DMS 273 (cell line): ENCODE measurements around the gene CYBA.
A peak's percentile ranks its signal among the peaks of the same experiment; 100 is the strongest.
"Not testable (repeated sequence)": the region's sequence is repeated elsewhere in the genome, so short reads cannot be mapped to it uniquely, and the experiment has no call there.

Experiments used
- DNase-seq: peaks from one replicate; lab custom pipeline; 2025; ENCODE audit not compliant: unreplicated experiment; lab: John Stamatoyannopoulos, UW

Gene CYBA

DNA sequence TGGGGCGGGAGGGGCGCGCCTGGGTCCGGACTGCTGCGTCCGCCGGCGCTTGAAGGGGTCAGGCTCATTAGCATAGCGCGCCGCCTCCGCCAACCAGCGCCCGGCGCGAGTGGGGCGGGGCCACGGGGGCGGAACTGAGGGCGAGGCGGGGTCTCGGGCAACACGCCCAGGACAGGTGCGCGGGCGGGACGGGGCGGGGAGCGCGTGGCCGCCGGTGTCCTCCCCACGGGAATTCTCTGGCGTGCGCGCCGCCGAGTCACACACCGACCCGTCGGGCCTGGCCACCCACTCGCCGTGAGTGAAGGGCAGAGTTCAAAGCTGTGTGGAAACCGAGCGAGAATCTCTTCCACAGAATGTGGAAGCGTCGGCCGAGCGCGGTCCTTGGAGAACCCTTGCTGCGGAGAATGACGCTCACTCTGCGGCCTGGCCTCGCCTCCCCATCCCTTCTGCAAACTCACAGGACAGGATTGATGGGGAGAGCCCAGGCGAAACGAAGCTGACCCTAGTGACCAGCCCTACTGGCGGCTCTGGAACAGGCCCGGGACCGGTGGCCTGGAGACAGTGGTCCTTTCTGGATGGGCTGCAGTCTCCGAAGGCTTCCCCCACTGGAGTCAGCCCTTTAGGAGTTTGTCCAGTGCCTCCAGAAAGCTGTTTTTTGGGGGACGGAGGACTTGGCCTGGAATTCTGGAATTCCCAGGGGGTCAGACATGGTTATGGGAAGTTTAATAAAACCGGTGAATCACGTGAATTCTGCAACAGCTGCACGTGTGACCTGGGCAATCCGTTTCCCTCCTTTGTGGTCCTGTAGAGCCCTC lies 35.8 kb upstream of the CYBA start, which contains the start of gene SNAI3:
Gene SNAI3, minus strand, starts transcription at position 69 of the 815 bp plus-strand sequence. CDS start 101 bp downstream, outside the sequence.
- peak; percentile 91 for DNase-seq

DNA sequence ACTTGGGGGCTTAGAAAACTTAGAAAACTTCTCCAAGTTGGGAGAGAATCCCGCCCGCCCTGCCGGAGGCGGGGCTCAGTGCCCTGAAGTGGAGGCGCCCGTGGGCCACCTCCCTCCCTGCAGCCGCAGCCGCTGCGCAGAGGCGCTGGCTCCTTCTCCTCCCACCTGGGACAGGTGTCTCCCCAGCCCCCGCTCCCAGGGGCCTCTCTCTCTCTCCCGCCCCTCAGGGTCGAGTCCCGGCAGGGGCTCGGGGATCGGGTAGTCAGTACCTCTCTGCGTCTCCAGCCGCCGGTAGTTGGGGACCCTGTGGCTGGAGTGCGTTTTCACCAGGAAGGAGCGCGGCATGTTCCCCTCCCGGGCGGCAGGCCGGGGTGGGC lies 35.2 kb upstream of the CYBA start:
- peak; percentile 68 for DNase-seq

DNA sequence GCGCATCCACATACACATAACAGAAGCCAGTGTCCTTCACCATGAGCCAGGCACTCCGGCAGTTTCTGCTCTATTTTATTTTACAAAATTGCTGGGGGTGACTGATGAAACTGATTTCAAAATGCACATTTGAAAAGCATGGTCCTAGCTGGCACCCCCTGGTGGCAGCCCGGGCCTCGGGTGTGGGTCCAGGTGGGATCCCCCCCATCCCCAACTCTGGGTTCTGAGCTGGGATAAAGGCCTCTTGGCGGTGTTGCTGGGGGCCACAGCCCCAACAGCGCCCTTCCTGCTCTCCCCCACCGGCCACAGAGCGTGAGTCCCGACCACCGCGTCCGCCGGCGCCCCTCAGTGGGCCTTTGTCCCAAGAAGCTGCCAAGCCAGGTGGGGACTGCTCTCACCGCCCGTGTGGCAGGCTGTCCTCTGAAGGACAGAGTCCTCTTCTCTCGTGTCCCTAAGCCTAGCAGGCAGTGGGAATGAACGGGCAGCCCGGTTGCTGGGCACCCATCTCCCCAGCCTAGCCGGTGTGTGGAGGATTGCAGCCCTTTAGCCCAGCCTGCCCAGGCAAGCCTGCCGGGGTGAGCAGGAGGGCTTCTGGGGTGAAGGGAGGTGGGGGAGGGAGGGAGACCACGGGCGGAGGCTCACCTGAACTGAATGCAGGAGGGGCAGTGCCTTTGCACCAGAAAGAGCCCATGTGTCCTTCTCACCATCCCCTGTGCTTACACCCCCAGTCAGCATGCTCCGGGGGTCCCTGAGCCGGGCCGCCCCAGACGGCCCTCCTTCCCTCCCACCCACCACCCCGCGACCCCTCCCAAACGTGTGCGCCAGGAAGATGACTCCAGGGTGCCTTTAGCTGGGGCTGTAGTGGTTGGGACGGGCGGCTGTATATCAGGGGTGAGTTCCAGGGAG lies 34.6 kb upstream of the CYBA start:
- DNase-seq, result peak; percentile 67

DNA sequence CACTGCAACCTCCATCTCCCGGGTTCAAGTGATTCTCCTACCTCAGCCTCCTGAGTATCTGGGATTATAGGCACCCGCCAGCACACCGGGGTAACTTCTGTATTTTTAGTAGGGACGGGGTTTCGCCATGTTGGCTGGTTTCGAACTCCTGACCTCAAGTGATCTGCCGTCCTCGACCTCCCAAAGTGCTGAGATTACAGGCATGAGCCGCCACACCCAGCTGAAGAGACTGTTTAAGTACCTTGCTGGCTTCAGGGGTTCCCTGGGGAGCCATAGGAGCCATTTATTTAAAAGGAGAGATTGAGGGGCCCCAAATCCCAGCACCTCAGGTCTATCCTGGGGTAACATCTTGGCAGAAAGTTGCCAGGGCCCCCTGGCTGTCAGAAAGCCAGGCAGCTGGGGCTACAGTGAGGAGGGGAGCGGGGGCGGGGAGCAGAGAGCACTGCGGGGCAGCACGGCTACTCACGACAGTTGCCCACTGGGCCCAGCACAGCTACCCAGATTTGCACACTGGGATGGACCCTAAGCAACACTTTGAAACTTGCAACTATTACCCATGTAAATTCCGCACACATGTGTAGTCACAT lies 33.8 kb upstream of the CYBA start:
- no peak for DNase-seq

DNA sequence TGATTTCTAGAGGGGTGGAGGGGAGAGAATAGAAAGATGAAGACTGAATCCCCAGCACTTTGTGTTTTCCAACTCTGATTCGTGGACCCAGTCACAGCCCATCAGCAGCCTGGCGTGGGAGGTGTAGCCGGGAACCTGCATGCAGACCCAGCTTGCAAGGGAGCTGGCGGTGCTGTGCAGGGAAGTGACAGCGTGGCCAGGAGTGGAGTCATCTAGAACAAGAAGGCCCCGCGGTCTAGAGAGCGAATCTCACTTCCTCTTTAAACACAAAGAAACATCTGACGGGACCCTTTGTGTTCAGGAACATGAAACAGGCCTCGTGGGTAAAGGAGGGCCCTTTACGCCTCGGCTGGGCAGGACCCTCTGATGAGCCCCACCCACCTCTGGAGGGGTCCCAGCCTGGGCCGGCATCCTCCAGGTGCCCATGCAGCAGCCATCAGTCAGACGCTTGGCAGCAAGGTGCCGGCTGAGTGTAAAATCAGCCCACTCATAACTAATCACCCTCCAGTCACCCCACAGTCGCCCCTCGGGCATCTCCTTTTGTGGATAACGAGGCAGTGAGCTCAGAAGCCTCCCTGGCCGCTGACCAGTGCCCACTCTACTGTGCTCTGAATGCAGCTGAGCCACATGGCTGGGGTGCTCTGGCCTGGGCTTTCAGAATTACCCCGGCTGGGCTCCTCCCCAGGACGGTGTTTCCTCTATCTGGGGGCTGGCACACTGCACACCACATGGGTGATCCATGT lies 31.0 kb upstream of the CYBA start:
- DNase-seq, result no peak

DNA sequence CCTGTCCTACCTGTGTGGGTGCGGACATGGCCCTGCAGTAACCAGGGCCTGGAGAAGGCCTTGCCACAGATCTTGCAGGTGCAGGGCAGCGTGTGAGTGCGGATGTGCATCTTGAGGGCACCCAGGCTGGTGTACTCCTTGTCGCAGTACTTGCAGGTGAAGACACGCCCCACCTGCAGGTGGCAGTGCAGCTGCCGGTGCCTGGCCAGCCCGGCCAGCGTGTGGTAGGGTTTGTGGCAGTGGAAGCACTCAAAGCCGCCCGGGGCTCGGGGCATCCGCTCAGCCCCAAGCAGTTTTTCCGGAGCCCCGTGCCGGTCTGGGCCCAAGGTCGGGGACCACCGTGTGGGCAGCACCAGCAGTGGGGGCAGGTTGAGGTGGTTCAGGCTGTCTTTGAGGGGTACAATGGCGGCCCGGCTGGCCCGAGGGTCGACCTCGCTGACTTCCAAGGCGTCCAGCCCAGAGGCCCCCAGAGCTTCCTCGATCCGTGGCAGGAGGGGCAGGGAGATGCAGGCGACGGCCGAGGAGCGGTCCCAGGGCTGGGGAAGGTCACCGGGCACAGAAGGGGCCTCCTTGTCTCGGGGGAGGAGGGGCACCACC lies 30.3 kb upstream of the CYBA start:
- DNase-seq, result peak; percentile 51

DNA sequence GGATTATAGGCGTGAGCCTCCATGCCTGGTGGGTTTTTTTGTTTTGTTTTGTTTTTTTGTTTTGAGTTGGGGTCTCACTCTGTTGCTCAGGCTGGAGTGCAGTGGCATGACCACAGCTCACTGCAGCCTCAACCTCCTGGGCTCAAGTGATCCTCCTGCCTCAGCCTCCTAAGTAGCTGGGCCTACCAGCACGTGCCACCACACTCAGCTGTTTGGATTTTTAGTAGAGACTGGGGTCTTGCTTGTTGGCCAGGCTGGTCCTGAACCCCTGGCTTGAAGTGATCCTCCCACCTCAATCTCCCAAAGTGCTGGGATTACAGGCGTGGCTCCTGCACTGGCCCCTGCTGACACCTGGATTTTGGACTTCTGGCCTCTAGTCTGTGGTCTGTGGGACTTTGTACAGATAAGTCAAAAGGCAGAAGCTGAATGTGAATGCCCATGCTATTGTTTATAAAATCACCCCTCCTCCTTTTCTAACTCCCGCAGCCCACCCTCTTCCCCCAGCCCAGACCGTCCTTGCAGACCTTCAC lies 29.8 kb upstream of the CYBA start:
- no peak for DNase-seq

DNA sequence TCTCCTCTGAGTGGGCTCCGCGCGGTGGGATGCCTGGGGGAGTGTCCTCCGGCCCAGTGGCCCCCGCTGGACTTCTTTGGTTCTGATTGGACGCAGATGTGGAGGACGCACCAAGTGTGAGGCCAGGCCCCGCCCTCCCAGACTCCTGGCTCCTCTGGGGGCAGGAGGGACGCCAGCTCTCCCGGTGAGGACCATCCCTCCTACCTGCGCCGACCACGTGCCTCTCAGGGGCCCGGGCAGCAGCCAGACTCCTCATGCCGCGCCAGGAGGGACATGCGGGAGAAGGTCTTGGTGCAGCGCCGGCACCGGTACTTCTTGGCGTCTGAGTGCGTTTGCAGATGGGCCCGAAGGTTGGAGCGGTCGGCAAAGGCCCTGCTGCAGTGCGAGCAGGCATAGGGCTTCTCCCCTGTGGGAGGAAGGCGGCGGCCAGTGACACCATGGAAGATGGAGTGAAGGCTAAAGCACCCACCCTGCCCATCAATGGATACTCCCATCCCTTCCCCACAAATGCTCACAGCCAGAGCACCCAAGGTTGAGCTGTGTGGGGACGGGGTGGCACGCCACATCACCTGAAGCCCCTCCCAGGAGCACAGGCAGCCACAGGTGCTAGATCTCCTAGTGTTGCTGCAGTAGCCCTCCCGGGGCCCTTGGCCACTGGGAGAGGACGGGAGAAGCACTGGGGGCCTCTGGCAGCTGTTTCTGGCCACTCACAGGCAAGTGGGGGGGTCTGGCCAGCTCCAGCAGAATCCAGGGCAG lies 27.5 kb upstream of the CYBA start:
- peak; percentile 37 for DNase-seq

DNA sequence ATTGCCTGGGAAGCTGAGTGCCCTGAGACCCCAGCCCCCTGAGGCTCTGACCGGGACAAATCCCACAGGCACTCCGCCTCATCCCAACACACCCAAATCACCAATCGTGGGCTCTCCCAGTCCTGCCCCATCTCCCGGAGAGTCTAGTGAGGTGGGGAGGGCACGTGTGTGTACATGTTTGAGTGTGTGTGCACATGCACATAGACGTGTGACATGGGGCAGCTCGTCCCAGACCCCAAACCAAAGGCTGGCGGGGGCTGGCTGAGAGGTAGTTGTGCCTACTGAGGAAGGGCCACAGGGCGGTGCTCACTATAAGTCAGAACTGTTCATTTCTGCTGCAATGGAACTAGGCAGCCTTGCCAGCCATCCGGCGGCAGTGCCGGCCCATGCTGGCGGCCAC lies 26.9 kb upstream of the CYBA start:
- no peak for DNase-seq

DNA sequence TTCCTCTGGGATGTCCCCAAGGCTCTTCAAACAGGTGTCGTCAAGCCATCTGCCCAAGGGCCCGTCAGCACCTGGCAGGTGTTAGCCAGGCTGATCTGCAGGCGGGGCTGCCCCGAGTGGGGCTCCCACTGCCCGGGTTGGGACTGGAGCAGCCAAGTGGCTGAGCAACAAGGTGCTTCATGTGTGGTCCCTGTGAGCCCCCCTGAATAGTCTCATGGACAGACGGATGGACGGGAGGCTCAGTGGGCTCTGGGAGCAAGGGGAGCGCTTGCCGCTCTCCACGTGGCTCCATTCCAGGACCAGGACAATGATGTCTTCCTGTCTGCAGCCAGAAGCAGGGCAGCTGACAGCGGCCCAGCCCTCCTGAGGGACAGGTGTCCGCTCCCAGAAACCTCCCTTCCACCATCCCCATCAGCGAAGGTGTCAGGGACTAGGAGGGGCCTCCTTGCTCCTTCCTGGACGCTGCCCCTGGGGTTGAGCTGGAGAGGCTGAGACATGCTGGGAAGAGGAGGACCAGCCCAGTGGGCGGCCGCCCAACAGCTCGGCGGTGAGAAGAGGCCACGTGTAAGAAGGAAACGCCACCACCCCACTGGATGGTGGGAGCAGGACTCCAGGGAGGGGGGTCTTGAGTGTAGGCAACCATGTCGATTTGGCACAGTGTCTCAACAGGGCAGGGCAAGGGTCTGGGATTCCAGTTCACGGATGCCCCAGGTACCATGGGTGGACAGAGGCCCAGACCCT lies 25.8 kb upstream of the CYBA start:
- no peak for DNase-seq

DNA sequence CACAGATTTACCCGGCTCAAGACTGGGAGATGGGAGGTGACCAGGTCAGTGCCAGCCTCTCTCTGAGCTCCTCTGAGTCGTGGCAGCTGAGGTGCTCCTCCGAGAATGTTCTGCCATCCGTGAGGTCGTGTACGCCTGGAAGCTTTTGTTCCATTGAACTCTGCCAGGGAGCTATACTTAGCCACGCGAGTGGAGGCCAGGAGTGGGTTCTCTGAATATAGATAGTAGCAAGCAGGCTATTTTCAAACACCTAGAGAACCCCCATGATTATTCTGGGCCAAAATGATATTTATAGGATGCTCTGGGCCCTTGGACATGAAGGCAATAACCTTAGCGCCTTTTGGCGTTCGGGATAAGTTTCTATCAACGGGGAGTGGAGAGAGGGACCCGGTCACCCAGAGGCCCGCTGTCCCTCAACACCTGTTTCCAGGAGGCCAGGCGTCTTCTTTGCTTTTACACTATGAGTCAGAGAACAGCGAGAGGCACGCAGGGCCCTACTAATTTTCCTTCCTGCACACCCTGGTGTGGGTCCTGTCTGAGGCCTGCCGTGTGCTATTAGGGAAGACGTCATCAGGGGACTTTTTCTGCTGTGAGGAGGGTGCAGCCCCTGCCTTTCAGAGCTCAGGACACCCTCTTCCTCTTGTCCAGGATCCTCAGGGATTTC lies 23.0 kb upstream of the CYBA start:
- DNase-seq, result no peak

DNA sequence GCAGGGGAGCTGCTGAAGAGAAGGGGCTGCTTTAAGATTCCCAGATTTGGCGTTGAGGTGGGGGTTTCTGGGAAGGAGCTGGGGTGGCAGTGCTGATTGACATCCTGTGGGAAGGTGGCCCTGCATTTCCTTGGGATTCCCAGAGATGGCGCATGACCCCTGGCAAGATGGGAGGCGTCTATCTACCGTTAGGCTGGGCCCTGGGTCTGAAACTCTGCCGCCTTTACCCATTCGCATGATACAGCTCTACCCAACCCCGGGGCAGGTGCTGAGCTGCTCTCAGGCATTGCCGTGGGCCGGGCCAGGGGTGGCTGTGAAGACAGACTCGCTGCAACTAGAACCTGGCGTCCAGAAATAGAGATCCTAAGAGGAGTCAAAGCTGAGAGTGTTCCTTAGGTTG lies 21.9 kb upstream of the CYBA start:
- peak; percentile 61 for DNase-seq

DNA sequence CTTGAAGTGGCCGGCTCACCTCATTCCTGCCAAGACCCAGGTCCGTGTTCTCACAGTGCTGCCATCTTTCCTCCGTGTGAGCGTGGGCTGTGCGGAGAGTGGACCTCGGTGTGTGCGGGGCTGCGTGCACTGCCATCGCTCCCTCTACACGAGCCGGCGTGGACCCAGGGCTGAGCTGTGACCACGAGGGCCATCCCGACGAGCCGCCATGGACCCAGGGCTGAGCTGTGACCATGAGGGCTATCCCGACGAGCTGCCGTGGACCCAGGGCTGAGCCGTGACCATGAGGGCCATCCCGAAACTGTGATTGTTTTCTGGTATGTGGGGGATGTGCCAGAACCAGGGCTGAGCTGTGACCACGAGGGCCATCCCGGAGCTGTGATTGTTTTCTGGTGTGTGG lies 21.0 kb upstream of the CYBA start:
- DNase-seq, result no peak

DNA sequence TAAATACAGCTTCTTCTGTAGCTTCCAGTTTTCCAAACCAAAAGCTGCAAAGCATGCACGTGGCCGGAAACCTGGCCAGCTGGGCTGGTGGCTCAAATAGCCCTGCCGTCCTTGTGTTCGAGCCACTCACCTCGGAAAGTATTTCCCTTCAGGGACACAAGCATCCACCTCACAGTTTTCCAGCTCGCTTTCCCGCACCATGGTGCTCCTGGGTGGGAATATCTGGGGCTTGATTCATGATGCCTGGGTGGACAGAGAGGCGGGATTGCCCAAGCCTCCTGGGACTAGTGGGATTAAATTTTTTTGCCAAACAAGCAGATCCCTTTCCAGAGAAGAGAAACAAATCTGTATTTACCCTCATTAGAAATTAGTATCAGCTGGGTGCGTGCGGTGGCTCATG lies 19.1 kb upstream of the CYBA start:
- no peak for DNase-seq

DNA sequence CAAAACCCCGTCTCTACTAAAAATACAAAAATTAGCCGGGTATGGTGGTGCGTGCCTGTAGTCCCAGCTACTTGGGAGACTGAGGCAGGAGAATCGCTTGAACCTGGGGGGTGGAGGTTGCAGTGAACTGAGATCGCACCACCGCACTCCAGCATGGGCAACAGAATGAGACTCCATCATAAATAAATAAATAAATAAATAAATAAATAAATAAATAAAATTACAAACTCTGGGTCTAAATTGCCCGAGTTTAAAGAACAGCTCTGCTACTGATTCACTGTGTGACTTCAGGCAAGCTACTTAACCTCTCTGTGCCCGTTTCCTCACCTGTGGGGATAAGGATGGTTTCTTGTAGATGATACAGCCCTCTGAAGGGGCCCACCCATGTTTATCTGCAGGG lies 18.6 kb upstream of the CYBA start:
- not testable (repeated sequence) for DNase-seq

DNA sequence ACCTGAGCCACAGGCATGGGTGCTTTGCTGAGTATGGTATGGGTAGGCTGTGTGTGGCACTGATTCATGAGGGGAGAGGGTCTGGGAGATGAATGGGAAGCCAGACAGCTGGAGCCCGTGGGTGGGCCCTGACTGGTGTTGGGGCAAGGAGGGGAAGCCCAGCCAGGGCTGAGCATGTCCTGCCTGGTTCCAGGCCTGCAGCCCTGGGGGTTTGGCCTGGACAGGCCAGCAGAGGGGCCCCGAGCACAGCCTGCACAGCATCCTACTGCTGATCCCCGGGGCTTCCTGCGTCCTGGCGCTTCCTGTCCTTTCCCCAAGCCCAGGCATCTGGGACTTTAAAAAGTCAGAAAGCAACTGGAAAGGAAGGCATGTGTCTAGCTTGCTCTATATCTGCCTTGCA lies 16.6 kb upstream of the CYBA start:
- DNase-seq, result no peak

DNA sequence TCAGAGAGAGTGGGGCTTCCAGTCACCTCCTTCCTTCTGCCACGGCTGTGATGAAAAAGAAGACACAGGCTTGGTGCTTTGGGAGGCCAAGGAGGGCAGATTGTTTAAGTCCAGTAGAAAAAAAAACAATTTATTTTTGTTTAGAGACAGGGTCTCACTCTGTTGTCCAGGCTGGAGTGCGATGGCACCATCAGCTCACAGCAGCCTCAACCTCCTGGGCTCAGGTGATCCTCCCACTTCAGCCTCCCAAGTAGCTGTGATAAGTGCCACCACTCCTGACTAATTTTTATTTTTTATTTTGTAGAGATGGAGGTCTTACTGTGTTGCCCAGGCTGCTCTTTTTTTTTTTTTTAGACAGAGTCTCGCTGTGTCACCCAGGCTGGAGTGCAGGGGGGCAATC lies 14.7 kb upstream of the CYBA start:
- no peak for DNase-seq

DNA sequence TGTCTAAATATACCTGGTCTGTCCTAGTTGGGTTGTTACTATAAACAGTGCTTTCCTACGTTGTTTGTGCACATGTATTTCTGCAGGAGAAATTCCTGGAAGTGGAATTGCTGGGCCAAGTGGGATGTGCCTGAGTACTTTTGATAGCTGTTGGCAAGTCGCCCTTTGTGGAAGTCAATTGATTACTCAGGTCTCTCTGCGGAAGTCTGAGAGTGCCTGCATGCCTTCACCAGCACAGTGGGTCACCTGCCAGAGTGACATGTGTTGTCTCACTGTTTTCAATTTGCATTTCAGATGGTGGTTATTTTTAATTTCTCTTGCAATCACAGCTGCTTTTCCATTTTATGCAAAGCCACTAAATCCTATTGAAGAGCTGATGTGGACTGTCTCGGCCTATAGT lies 14.3 kb upstream of the CYBA start:
- no peak for DNase-seq
